Measurements from ENCODE around the gene SERGEF.

SERGEF gene

GRCh38 chr11:17792161-17792560 is 220.7 kb downstream of the SERGEF start:
- DNase-seq = no peak
- no peaks in the 10 kb centered on the region for H3K27me3 Mint-ChIP-seq
- no peak overlapping the region for H3K4me3 Mint-ChIP-seq
- peaks cover 0 to 9% of the 10 kb centered on the region in 2 donors for H3K9me3 Mint-ChIP-seq
- no peak for ATAC-seq
- H3K27ac Mint-ChIP-seq = no peak overlapping the region
- H3K4me1 Mint-ChIP-seq = no peaks in the 10 kb centered on the region

- DNase-seq (no peak), ATAC-seq (no peak)
- H3K9me3 Mint-ChIP-seq = peaks cover 0 to 9% of the 10 kb centered on the region in 2 donors
- H3K27me3 Mint-ChIP-seq = no peaks in the 10 kb centered on the region
- H3K27ac Mint-ChIP-seq = no peak overlapping the region
- H3K4me1 Mint-ChIP-seq = no peaks in the 10 kb centered on the region
- H3K4me3 Mint-ChIP-seq = no peak overlapping the region
Observed at GRCh38 chr11:17791144-17791543, 221.7 kb downstream of the SERGEF start.

- Mint-ChIP-seq H3K27ac (no peak overlapping the region), H3K27me3 (no peaks in the 10 kb centered on the region)
Observed at GRCh38 chr11:17790453-17790852, 222.4 kb downstream of the SERGEF start.

GRCh38 chr11:17788084-17788483 is 224.8 kb downstream of the SERGEF start:
- Mint-ChIP-seq H3K27me3 (no peaks in the 10 kb centered on the region), H3K4me1 (no peaks in the 10 kb centered on the region), H3K4me3 (no peak overlapping the region), H3K27ac (no peak overlapping the region), H3K9me3 (peaks cover 0 to 9% of the 10 kb centered on the region in 2 donors)
- DNase-seq (no peak), ATAC-seq (no peak)

More at GRCh38 chr11:17790453-17790852, 222.4 kb downstream of the SERGEF start:
- no peak overlapping the region for H3K4me3 Mint-ChIP-seq
- peaks cover 0 to 9% of the 10 kb centered on the region in 2 donors for H3K9me3 Mint-ChIP-seq
- DNase-seq (no peak), ATAC-seq (no peak)
- no peaks in the 10 kb centered on the region for H3K4me1 Mint-ChIP-seq

GRCh38 chr11:17786824-17787525 is 225.9 kb downstream of the SERGEF start:
- Mint-ChIP-seq H3K4me3 (no peak overlapping the region), H3K27ac (no peak overlapping the region), H3K27me3 (no peaks in the 10 kb centered on the region), H3K4me1 (no peaks in the 10 kb centered on the region), H3K9me3 (peaks cover 0 to 9% of the 10 kb centered on the region in 2 donors)
- no peak for DNase-seq
- ATAC-seq = no peak

GRCh38 chr11:17783878-17784277 is 229.0 kb downstream of the SERGEF start:
- peaks cover 0 to 5% of the 10 kb centered on the region in 2 donors for H3K9me3 Mint-ChIP-seq
- H3K27ac Mint-ChIP-seq = no peak overlapping the region
- DNase-seq (no peak), ATAC-seq (no peak)
- no peaks in the 10 kb centered on the region for H3K27me3 Mint-ChIP-seq
- no peak overlapping the region for H3K4me3 Mint-ChIP-seq
- no peaks in the 10 kb centered on the region for H3K4me1 Mint-ChIP-seq

GRCh38 chr11:17782603-17783337 is 230.1 kb downstream of the SERGEF start:
- no peaks in the 10 kb centered on the region for H3K9me3 Mint-ChIP-seq
- ATAC-seq (no peak), DNase-seq (no peak)
- H3K27me3 Mint-ChIP-seq = no peaks in the 10 kb centered on the region
- no peaks in the 10 kb centered on the region for H3K4me1 Mint-ChIP-seq
- no peak overlapping the region for H3K4me3 Mint-ChIP-seq
- H3K27ac Mint-ChIP-seq = peak overlapping the region in 1 of 2 donors; percentile 22

GRCh38 chr11:17782145-17782544 is 230.7 kb downstream of the SERGEF start:
- Mint-ChIP-seq H3K9me3 (no peaks in the 10 kb centered on the region), H3K27ac (no peak overlapping the region), H3K4me1 (no peaks in the 10 kb centered on the region), H3K4me3 (no peak overlapping the region), H3K27me3 (no peaks in the 10 kb centered on the region)
- DNase-seq = no peak
- no peak for ATAC-seq

GRCh38 chr11:17781626-17782025 is 231.2 kb downstream of the SERGEF start:
- H3K27me3 Mint-ChIP-seq = no peaks in the 10 kb centered on the region
- ATAC-seq = no peak
- no peak overlapping the region for H3K27ac Mint-ChIP-seq
- no peaks in the 10 kb centered on the region for H3K4me1 Mint-ChIP-seq
- no peak overlapping the region for H3K4me3 Mint-ChIP-seq
- no peak for DNase-seq
- no peaks in the 10 kb centered on the region for H3K9me3 Mint-ChIP-seq

GRCh38 chr11:17781221-17781620 is 231.6 kb downstream of the SERGEF start:
- DNase-seq (no peak), ATAC-seq (no peak)
- H3K27ac Mint-ChIP-seq = no peak overlapping the region
- H3K4me1 Mint-ChIP-seq = no peaks in the 10 kb centered on the region
- H3K4me3 Mint-ChIP-seq = no peak overlapping the region
- H3K27me3 Mint-ChIP-seq = no peaks in the 10 kb centered on the region
- H3K9me3 Mint-ChIP-seq = no peaks in the 10 kb centered on the region

GRCh38 chr11:17780668-17781067 is 232.2 kb downstream of the SERGEF start:
- no peaks in the 10 kb centered on the region for H3K9me3 Mint-ChIP-seq
- H3K27ac Mint-ChIP-seq = no peak overlapping the region
- H3K4me1 Mint-ChIP-seq = no peaks in the 10 kb centered on the region
- no peak overlapping the region for H3K4me3 Mint-ChIP-seq
- no peaks in the 10 kb centered on the region for H3K27me3 Mint-ChIP-seq
- no peak for DNase-seq
- no peak for ATAC-seq

- no peaks in the 10 kb centered on the region for H3K4me1 Mint-ChIP-seq
- no peak overlapping the region for H3K27ac Mint-ChIP-seq
- DNase-seq = no peak
- H3K27me3 Mint-ChIP-seq = no peaks in the 10 kb centered on the region
- no peaks in the 10 kb centered on the region for H3K9me3 Mint-ChIP-seq
- no peak overlapping the region for H3K4me3 Mint-ChIP-seq
- ATAC-seq = no peak
Observed at GRCh38 chr11:17779861-17780594, 232.8 kb downstream of the SERGEF start.

GRCh38 chr11:17778956-17779860 is 233.6 kb downstream of the SERGEF start:
- H3K4me1 Mint-ChIP-seq = no peaks in the 10 kb centered on the region
- no peak for ATAC-seq

GRCh38 chr11:17778352-17778751 is 234.5 kb downstream of the SERGEF start:
- no peaks in the 10 kb centered on the region for H3K9me3 Mint-ChIP-seq
- no peak overlapping the region for H3K4me3 Mint-ChIP-seq
- DNase-seq (no peak), ATAC-seq (no peak)
- no peak overlapping the region for H3K27ac Mint-ChIP-seq
- no peaks in the 10 kb centered on the region for H3K4me1 Mint-ChIP-seq
- no peaks in the 10 kb centered on the region for H3K27me3 Mint-ChIP-seq

More at GRCh38 chr11:17778956-17779860, 233.6 kb downstream of the SERGEF start:
- H3K27ac Mint-ChIP-seq = no peak overlapping the region
- no peak for DNase-seq
- H3K27me3 Mint-ChIP-seq = no peaks in the 10 kb centered on the region
- no peaks in the 10 kb centered on the region for H3K9me3 Mint-ChIP-seq
- H3K4me3 Mint-ChIP-seq = no peak overlapping the region

GRCh38 chr11:17777738-17778091 is 235.1 kb downstream of the SERGEF start:
- no peak for ATAC-seq
- Mint-ChIP-seq H3K4me1 (no peaks in the 10 kb centered on the region), H3K27me3 (no peaks in the 10 kb centered on the region), H3K4me3 (no peak overlapping the region), H3K9me3 (no peaks in the 10 kb centered on the region), H3K27ac (no peak overlapping the region)
- DNase-seq = no peak

Measured in stimulated activated naive CD8-positive, alpha-beta T cell treated with anti-CD3 and anti-CD28 coated beads, Interleukin-15, amount 100 ng/mL, for 72 hours (primary cell).